ENCODE results near the gene KATNBL1. TPM values are rescaled to one million over a fixed set of nuclear protein-coding genes. Genes with fewer than 3 reads are reported as not detected.

Gene KATNBL1
- total RNA-seq, 1 donor from 2014 or later = 56.3 TPM

GRCh38 chr15:34133511-34133910, 76.4 kb downstream of the KATNBL1 start:
- H3K4me1 Mint-ChIP-seq = no peaks in the 10 kb centered on the region
- no peaks in the 10 kb centered on the region for H3K36me3 Mint-ChIP-seq (ENCODE audit: low read depth)
- no peak overlapping the region for H3K4me3 Mint-ChIP-seq
- H3K27me3 Mint-ChIP-seq (ENCODE audit: low read depth) = no peaks in the 10 kb centered on the region
- DNase-seq (ENCODE audit: low read depth, low spot score) = no peak
- TF ChIP-seq CTCF (conservative IDR thresholded peaks at IDR 0.05) = no peak
- no peaks in the 10 kb centered on the region for H3K9me3 Mint-ChIP-seq
- H3K27ac Mint-ChIP-seq (ENCODE audit: unreplicated experiment) = no peak overlapping the region

GRCh38 chr15:34132881-34133280, 77.0 kb downstream of the KATNBL1 start:
- H3K27ac Mint-ChIP-seq (ENCODE audit: unreplicated experiment) = no peak overlapping the region
- H3K27me3 Mint-ChIP-seq (ENCODE audit: low read depth) = no peaks in the 10 kb centered on the region
- no peak for DNase-seq (ENCODE audit: low read depth, low spot score)
- H3K36me3 Mint-ChIP-seq (ENCODE audit: low read depth) = no peaks in the 10 kb centered on the region
- H3K4me1 Mint-ChIP-seq = no peaks in the 10 kb centered on the region
- no peak for TF ChIP-seq CTCF (conservative IDR thresholded peaks at IDR 0.05)
- H3K9me3 Mint-ChIP-seq = no peaks in the 10 kb centered on the region
- no peak overlapping the region for H3K4me3 Mint-ChIP-seq

- Mint-ChIP-seq H3K4me3 (no peak overlapping the region), H3K36me3 (ENCODE audit: low read depth) (no peaks in the 10 kb centered on the region), H3K4me1 (peaks cover 7% of the 10 kb centered on the region), H3K27ac (ENCODE audit: unreplicated experiment) (no peak overlapping the region), H3K27me3 (ENCODE audit: low read depth) (peaks cover 2% of the 10 kb centered on the region), H3K9me3 (peaks cover 2% of the 10 kb centered on the region)
- no peak for TF ChIP-seq CTCF (conservative IDR thresholded peaks at IDR 0.05)
- DNase-seq (ENCODE audit: low read depth, low spot score) = no peak
Measured at GRCh38 chr15:34128898-34129297, 81.0 kb downstream of the KATNBL1 start.

GRCh38 chr15:34126522-34126921, 83.4 kb downstream of the KATNBL1 start:
- Mint-ChIP-seq H3K36me3 (ENCODE audit: low read depth) (no peaks in the 10 kb centered on the region), H3K4me3 (no peak overlapping the region), H3K9me3 (peaks cover 2% of the 10 kb centered on the region), H3K27me3 (ENCODE audit: low read depth) (peaks cover 2% of the 10 kb centered on the region), H3K27ac (ENCODE audit: unreplicated experiment) (no peak overlapping the region), H3K4me1 (peaks cover 14% of the 10 kb centered on the region)
- no peak for DNase-seq (ENCODE audit: low read depth, low spot score)
- TF ChIP-seq CTCF (conservative IDR thresholded peaks at IDR 0.05) = no peak

GRCh38 chr15:34125945-34126344, 84.0 kb downstream of the KATNBL1 start:
- Mint-ChIP-seq H3K27ac (ENCODE audit: unreplicated experiment) (no peak overlapping the region), H3K4me3 (no peak overlapping the region), H3K4me1 (peaks cover 14% of the 10 kb centered on the region), H3K27me3 (ENCODE audit: low read depth) (peaks cover 2% of the 10 kb centered on the region), H3K9me3 (peaks cover 2% of the 10 kb centered on the region), H3K36me3 (ENCODE audit: low read depth) (no peaks in the 10 kb centered on the region)
- DNase-seq (ENCODE audit: low read depth, low spot score) = no peak
- TF ChIP-seq CTCF (conservative IDR thresholded peaks at IDR 0.05) = no peak

- Mint-ChIP-seq H3K36me3 (ENCODE audit: low read depth) (no peaks in the 10 kb centered on the region), H3K4me3 (no peak overlapping the region), H3K27ac (ENCODE audit: unreplicated experiment) (no peak overlapping the region), H3K4me1 (peaks cover 14% of the 10 kb centered on the region), H3K9me3 (peaks cover 2% of the 10 kb centered on the region), H3K27me3 (ENCODE audit: low read depth) (peaks cover 8% of the 10 kb centered on the region)
- DNase-seq (ENCODE audit: low read depth, low spot score) = no peak
- no peak for TF ChIP-seq CTCF (conservative IDR thresholded peaks at IDR 0.05)
Measured at GRCh38 chr15:34124651-34125050, 85.2 kb downstream of the KATNBL1 start.
